HL-60 (cell line): Measurements from ENCODE around the gene SOX5.

Experiments used
- GABPA ChIP-seq: IDR thresholded peaks from 2 replicates; pipeline ENCODE4 v1.6.1; 2012; ENCODE audit warnings: low read depth
- POLR2AphosphoS5 ChIP-seq: IDR thresholded peaks from 2 replicates; pipeline ENCODE4 v1.6.1; 2012; ENCODE audit warnings: low read depth
- SPI1 ChIP-seq: IDR thresholded peaks from 2 replicates; pipeline ENCODE4 v1.6.1; 2012; ENCODE audit warnings: low read depth, mild to moderate bottlenecking, borderline replicate concordance
- TF ChIP-seq, protein P1 (sequence below): IDR thresholded peaks from one replicate; pipeline ENCODE4 v1.5.1; 2011; ENCODE audit warnings: low read length, control low read depth, inconsistent platforms; ENCODE audit not compliant: insufficient read depth
- TF ChIP-seq, protein P2 (sequence below): IDR thresholded peaks from 2 replicates; pipeline ENCODE4 v1.6.1; 2012; ENCODE audit warnings: low read depth; ENCODE audit not compliant: insufficient replicate concordance

GRCh38 chr12:23566133-23566532, 383.3 kb downstream of the SOX5 start:
- TF ChIP-seq POLR2AphosphoS5 (no peak), GABPA (no peak), SPI1 (no peak)
- TF ChIP-seq, protein P1, sequence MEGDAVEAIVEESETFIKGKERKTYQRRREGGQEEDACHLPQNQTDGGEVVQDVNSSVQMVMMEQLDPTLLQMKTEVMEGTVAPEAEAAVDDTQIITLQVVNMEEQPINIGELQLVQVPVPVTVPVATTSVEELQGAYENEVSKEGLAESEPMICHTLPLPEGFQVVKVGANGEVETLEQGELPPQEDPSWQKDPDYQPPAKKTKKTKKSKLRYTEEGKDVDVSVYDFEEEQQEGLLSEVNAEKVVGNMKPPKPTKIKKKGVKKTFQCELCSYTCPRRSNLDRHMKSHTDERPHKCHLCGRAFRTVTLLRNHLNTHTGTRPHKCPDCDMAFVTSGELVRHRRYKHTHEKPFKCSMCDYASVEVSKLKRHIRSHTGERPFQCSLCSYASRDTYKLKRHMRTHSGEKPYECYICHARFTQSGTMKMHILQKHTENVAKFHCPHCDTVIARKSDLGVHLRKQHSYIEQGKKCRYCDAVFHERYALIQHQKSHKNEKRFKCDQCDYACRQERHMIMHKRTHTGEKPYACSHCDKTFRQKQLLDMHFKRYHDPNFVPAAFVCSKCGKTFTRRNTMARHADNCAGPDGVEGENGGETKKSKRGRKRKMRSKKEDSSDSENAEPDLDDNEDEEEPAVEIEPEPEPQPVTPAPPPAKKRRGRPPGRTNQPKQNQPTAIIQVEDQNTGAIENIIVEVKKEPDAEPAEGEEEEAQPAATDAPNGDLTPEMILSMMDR: no peak
- TF ChIP-seq, protein P2, sequence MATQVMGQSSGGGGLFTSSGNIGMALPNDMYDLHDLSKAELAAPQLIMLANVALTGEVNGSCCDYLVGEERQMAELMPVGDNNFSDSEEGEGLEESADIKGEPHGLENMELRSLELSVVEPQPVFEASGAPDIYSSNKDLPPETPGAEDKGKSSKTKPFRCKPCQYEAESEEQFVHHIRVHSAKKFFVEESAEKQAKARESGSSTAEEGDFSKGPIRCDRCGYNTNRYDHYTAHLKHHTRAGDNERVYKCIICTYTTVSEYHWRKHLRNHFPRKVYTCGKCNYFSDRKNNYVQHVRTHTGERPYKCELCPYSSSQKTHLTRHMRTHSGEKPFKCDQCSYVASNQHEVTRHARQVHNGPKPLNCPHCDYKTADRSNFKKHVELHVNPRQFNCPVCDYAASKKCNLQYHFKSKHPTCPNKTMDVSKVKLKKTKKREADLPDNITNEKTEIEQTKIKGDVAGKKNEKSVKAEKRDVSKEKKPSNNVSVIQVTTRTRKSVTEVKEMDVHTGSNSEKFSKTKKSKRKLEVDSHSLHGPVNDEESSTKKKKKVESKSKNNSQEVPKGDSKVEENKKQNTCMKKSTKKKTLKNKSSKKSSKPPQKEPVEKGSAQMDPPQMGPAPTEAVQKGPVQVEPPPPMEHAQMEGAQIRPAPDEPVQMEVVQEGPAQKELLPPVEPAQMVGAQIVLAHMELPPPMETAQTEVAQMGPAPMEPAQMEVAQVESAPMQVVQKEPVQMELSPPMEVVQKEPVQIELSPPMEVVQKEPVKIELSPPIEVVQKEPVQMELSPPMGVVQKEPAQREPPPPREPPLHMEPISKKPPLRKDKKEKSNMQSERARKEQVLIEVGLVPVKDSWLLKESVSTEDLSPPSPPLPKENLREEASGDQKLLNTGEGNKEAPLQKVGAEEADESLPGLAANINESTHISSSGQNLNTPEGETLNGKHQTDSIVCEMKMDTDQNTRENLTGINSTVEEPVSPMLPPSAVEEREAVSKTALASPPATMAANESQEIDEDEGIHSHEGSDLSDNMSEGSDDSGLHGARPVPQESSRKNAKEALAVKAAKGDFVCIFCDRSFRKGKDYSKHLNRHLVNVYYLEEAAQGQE: no peak
